GM12878 (cell line): ENCODE results near the gene CDYL2. TPM values are rescaled to one million over a fixed set of nuclear protein-coding genes. Genes with fewer than 3 reads are reported as not detected.
A peak's percentile ranks its signal among the peaks of the same experiment; 100 is the strongest.

Experiments used
- CBX5 ChIP-seq: sonication (generic); IDR thresholded peaks from 2 replicates; pipeline ENCODE4 v1.6.1; 2016; ENCODE audit warnings: low read depth, moderate library complexity, mild to moderate bottlenecking, inconsistent platforms
- EED ChIP-seq: sonication (generic); IDR thresholded peaks from 2 replicates; pipeline ENCODE4 v1.6.1; 2016; ENCODE audit warnings: antibody characterized with exemption, low read depth
- EP300 ChIP-seq, 2 experiments: fragments of 150-350 bp in 1 of 2; IDR thresholded peaks; 2 replicates each; pipeline ENCODE4 v1.6.1; 2011 to 2012; ENCODE audit warnings: low read depth in 2 of 2, low read length in 2 of 2, borderline replicate concordance in 1 of 2, improper control_type of control experiment in 1 of 2, inconsistent platforms in 1 of 2; ENCODE audit not compliant: control insufficient read depth in 1 of 2
- EZH2 ChIP-seq: IDR thresholded peaks from 2 replicates; pipeline ENCODE4 v1.6.1; 2012; ENCODE audit warnings: low read depth, mild to moderate bottlenecking, control low read depth, inconsistent platforms, low read length, borderline replicate concordance; ENCODE audit not compliant: control insufficient read depth
- FOXK2 ChIP-seq: fragments of 450-650 bp; IDR thresholded peaks from 2 replicates; pipeline ENCODE4 v1.6.1; 2017; ENCODE audit warnings: mild to moderate bottlenecking, moderate library complexity
- FOXM1 ChIP-seq: IDR thresholded peaks from 2 replicates; pipeline ENCODE4 v1.6.1; 2012; ENCODE audit warnings: low read depth, mild to moderate bottlenecking, inconsistent platforms, low read length, moderate library complexity
- HCFC1 ChIP-seq: fragments of 150-350 bp; IDR thresholded peaks from 2 replicates; pipeline ENCODE4 v1.6.1; 2014; ENCODE audit warnings: low read length
- IKZF1 ChIP-seq: fragments of 450-650 bp; conservative IDR thresholded peaks from 2 replicates; pipeline ENCODE4 v1.6.1; 2017; ENCODE audit warnings: antibody characterized with exemption, mild to moderate bottlenecking
- JUNB ChIP-seq: IDR thresholded peaks from 2 replicates; pipeline ENCODE4 v1.6.1; 2016; ENCODE audit warnings: antibody characterized with exemption, mild to moderate bottlenecking
- MEF2B ChIP-seq: fragments of 450-650 bp; IDR thresholded peaks from 2 replicates; pipeline ENCODE4 v1.6.1; 2018; ENCODE audit warnings: mild to moderate bottlenecking, moderate library complexity; ENCODE audit not compliant: partially characterized antibody, poor library complexity, severe bottlenecking
- MYC ChIP-seq: IDR thresholded peaks from 2 replicates; pipeline ENCODE4 v1.6.1; 2011; ENCODE audit warnings: mild to moderate bottlenecking, low read length, moderate library complexity, inconsistent platforms; ENCODE audit not compliant: insufficient read depth, insufficient replicate concordance, insufficient read length, severe bottlenecking
- NR2F1 ChIP-seq: fragments of 450-650 bp; conservative IDR thresholded peaks from 2 replicates; pipeline ENCODE4 v1.6.1; 2017; ENCODE audit warnings: mild to moderate bottlenecking
- NRF1 ChIP-seq: conservative IDR thresholded peaks from 2 replicates; pipeline ENCODE4 v1.6.1; 2011; ENCODE audit warnings: mild to moderate bottlenecking, low read depth, low read length, improper control_type of control experiment
- PML ChIP-seq: IDR thresholded peaks from 2 replicates; pipeline ENCODE4 v1.6.1; 2012; ENCODE audit warnings: low read length, inconsistent platforms
- POLR2A ChIP-seq: IDR thresholded peaks from 2 replicates; pipeline ENCODE4 v1.6.1; 2011; ENCODE audit warnings: low read depth, mild to moderate bottlenecking, low read length
- RCOR1 ChIP-seq: conservative IDR thresholded peaks from 2 replicates; pipeline ENCODE4 v1.6.1; 2012; ENCODE audit warnings: low read depth, low read length, improper control_type of control experiment
- SMAD1 ChIP-seq: fragments of 450-650 bp; IDR thresholded peaks from 2 replicates; pipeline ENCODE4 v1.6.1; 2018; ENCODE audit warnings: mild to moderate bottlenecking, low read depth; ENCODE audit not compliant: partially characterized antibody
- SPI1 ChIP-seq: IDR thresholded peaks from 2 replicates; pipeline ENCODE4 v1.6.1; 2011; ENCODE audit warnings: low read depth, mild to moderate bottlenecking, low read length, moderate library complexity, borderline replicate concordance; ENCODE audit not compliant: insufficient read depth
- ZNF24 ChIP-seq: fragments of 450-650 bp; IDR thresholded peaks from 2 replicates; pipeline ENCODE4 v1.6.1; 2017; ENCODE audit warnings: antibody characterized with exemption, mild to moderate bottlenecking
- ZNF622 ChIP-seq: fragments of 450-650 bp; IDR thresholded peaks from 2 replicates; pipeline ENCODE4 v1.6.1; 2017; ENCODE audit warnings: mild to moderate bottlenecking, inconsistent platforms
- ZZZ3 ChIP-seq: IDR thresholded peaks from 2 replicates; pipeline ENCODE4 v1.6.1; 2011; ENCODE audit warnings: low read depth; ENCODE audit not compliant: control insufficient read depth, insufficient read length
- polyA plus RNA-seq, 11 experiments: library from polyadenylated mRNA; depleted of rRNA in 4 of 11; unstranded in 6 of 11; stranded (reverse) in 5 of 11; fragments of >200 nt; fragmentation: Nextera tagmentation in 4 of 11; fragmentation: Illumina TruSeq in 1 of 11; extraction: Ambion mirVana in 4 of 11; extraction: Trizol in 1 of 11; gene quantifications; 1 replicate in 1 of 11; 2 replicates in 10 of 11; pipeline versions ENCODE4 v1.2.1 to v1.2.3, GENCODE V29; 2011 to 2016; ENCODE audit warnings: inconsistent platforms in 2 of 11, missing spikeins in 2 of 11, low read depth in 1 of 11
- total RNA-seq, 4 experiments: library from RNA; depleted of rRNA in 3 of 4; stranded (reverse); fragments of >200 nt in 3 of 4; fragmentation: Illumina TruSeq in 1 of 4; extraction: Trizol in 1 of 4; gene quantifications; 2 replicates each; pipeline versions ENCODE4 v1.2.1 to v1.2.3, GENCODE V29; 2013 to 2021
- TF ChIP-seq, protein P1 (sequence below): fragments of 450-650 bp; formaldehyde crosslinking; IDR thresholded peaks from 2 replicates; pipeline ENCODE4 v1.4.0; 2022; ENCODE audit warnings: mild to moderate bottlenecking, moderate library complexity
- TF ChIP-seq, protein P2 (sequence below): IDR thresholded peaks from 2 replicates; pipeline ENCODE4 v1.6.1; 2012; ENCODE audit warnings: low read depth, low read length, improper control_type of control experiment
- TF ChIP-seq, protein P3 (sequence below): IDR thresholded peaks from 2 replicates; pipeline ENCODE4 v1.6.1; 2012; ENCODE audit warnings: low read length, inconsistent platforms

Gene CDYL2
- total and polyA plus RNA-seq, 10 of the 15 experiments (the other 5 are each of a cell fraction or from before 2014, with no cell fraction given), result 0.27 to 22.9 (median 3.9) TPM

DNA sequence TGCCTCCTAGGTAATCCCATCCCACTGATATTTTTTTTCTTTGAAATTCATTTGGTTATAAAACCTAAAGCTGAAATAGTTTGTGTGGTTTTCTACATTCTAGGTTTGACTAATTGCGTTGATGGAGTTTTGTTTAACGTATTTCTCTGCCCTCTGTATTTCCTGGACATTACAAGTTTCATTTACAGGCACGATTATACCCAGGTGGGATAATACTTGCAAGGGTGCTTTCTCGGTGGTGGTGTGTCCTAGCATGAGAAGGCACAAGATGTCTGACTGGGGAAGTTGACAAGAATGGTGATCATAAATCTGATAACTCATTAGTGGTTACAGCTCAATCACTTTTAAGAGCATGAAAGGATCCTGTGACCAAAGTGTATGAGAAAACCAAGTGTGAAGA is 218.6 kb downstream of the CDYL2 start (continued):
- TF ChIP-seq ZZZ3 (no peak), NRF1 (no peak), EP300 (IDR thresholded peaks at IDR 0.05; ENCODE audit: borderline replicate concordance in 1 of 2, control insufficient read depth in 1 of 2, low read depth in 2 of 2, low read length in 2 of 2) (no peak), NR2F1 (no peak), POLR2A (no peak), IKZF1 (no peak), EZH2 (no peak), JUNB (peak; percentile 93), RCOR1 (no peak), FOXM1 (peak; percentile 93; the same call in 1 of the 2 replicates), SPI1 (no peak), PML (0 out of 2 replicates have a peak, but pooled peaks have one; percentile 34), ZNF622 (no peak), CBX5 (no peak), MEF2B (no peak), MYC (no peak), EED (peak; percentile 83), SMAD1 (no peak), FOXK2 (no peak), ZNF24 (no peak), HCFC1 (no peak)
- TF ChIP-seq, protein P1, sequence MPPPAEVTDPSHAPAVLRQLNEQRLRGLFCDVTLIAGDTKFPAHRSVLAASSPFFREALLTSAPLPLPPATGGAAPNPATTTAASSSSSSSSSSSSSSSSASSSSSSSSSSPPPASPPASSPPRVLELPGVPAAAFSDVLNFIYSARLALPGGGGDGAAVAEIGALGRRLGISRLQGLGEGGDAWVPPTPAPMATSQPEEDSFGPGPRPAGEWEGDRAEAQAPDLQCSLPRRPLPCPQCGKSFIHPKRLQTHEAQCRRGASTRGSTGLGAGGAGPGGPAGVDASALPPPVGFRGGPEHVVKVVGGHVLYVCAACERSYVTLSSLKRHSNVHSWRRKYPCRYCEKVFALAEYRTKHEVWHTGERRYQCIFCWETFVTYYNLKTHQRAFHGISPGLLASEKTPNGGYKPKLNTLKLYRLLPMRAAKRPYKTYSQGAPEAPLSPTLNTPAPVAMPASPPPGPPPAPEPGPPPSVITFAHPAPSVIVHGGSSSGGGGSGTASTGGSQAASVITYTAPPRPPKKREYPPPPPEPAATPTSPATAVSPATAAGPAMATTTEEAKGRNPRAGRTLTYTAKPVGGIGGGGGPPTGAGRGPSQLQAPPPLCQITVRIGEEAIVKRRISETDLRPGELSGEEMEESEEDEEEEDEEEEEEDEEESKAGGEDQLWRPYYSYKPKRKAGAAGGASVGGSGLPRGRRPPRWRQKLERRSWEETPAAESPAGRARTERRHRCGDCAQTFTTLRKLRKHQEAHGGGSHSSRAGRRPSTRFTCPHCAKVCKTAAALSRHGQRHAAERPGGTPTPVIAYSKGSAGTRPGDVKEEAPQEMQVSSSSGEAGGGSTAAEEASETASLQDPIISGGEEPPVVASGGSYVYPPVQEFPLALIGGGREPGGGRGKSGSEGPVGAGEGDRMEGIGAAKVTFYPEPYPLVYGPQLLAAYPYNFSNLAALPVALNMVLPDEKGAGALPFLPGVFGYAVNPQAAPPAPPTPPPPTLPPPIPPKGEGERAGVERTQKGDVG, result no peak
- TF ChIP-seq, protein P2, sequence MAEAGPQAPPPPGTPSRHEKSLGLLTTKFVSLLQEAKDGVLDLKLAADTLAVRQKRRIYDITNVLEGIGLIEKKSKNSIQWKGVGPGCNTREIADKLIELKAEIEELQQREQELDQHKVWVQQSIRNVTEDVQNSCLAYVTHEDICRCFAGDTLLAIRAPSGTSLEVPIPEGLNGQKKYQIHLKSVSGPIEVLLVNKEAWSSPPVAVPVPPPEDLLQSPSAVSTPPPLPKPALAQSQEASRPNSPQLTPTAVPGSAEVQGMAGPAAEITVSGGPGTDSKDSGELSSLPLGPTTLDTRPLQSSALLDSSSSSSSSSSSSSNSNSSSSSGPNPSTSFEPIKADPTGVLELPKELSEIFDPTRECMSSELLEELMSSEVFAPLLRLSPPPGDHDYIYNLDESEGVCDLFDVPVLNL, result no peak
- TF ChIP-seq, protein P3, sequence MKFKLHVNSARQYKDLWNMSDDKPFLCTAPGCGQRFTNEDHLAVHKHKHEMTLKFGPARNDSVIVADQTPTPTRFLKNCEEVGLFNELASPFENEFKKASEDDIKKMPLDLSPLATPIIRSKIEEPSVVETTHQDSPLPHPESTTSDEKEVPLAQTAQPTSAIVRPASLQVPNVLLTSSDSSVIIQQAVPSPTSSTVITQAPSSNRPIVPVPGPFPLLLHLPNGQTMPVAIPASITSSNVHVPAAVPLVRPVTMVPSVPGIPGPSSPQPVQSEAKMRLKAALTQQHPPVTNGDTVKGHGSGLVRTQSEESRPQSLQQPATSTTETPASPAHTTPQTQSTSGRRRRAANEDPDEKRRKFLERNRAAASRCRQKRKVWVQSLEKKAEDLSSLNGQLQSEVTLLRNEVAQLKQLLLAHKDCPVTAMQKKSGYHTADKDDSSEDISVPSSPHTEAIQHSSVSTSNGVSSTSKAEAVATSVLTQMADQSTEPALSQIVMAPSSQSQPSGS, result peak; percentile 66; the same call in 1 of the 2 replicates
